ES-I3 (cell line): ENCODE data around the gene RAB3GAP2.

Experiments used
- H3K36me3 ChIP-seq: 2 replicates; pipeline ENCODE4 v1.6.1; 2013; ENCODE audit warnings: mild to moderate bottlenecking, low read length, control low read depth, moderate library complexity; ENCODE audit not compliant: insufficient read depth
- H3K4me1 ChIP-seq: 2 replicates; pipeline ENCODE4 v1.6.1; 2013; ENCODE audit warnings: mild to moderate bottlenecking, control low read depth, low read length; ENCODE audit not compliant: insufficient read depth
- H3K9ac ChIP-seq: 2 replicates; pipeline ENCODE4 v1.6.1; 2013; ENCODE audit warnings: low read depth, mild to moderate bottlenecking, low read length, moderate library complexity
- H3K9me3 ChIP-seq: 2 replicates; pipeline ENCODE4 v1.6.1; 2013; ENCODE audit warnings: mild to moderate bottlenecking, low read length, moderate library complexity; ENCODE audit not compliant: control insufficient read depth, insufficient read depth

Gene RAB3GAP2

DNA sequence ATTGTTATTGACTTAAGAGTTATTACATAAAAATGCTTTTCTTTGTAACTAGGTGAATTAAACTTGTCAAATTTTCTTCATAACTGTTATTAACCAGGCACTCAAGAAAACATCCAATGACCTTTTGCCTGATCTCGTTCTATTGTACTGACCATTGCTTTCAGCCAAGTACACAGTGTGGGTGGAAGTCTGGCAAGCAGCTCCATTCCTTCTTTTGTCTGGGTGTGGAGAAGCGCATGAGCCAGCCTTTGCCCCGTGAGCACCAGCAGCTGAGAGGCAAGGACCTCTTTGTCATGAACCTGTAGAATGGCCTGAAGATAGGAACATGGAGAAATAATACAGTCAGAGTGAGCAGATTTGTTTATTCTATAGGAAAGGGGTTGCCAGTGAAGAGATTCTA lies 120.8 kb downstream of the RAB3GAP2 start:
- Histone ChIP-seq H3K9me3 (no peaks in the 10 kb centered on the region), H3K9ac (no peak overlapping the region), H3K4me1 (no peaks in the 10 kb centered on the region), H3K36me3 (peaks cover 17% of the 10 kb centered on the region)

DNA sequence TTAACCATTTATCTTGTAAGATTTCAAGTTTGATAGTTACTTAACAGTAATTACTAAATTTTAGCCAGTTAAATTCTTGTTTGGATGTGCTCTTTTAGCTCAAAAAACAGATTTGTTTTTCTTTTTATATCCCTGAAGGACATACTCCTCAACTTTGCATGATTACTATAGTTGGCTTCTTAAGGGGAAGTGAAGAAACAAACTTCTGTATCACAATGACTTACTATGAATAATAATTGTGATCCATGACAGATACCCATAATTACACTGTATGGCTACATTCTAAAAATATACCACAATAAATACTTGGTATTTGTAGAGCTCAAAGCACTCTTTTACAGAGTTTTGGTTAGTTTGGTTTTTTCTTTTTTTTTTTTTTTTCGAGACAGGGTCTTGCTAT lies 122.5 kb downstream of the RAB3GAP2 start:
- Histone ChIP-seq H3K9me3 (no peaks in the 10 kb centered on the region), H3K9ac (no peak overlapping the region), H3K36me3 (peaks cover 12% of the 10 kb centered on the region; the same call in 1 of the 2 replicates), H3K4me1 (no peaks in the 10 kb centered on the region)

GRCh38 chr1:220144051-220144450 lies 128.2 kb downstream of the RAB3GAP2 start:
- no peaks in the 10 kb centered on the region for H3K4me1 ChIP-seq
- peaks cover 5% of the 10 kb centered on the region; the same call in 1 of the 2 replicates for H3K36me3 ChIP-seq

GRCh38 chr1:220139966-220140365 lies 132.3 kb downstream of the RAB3GAP2 start:
- no peaks in the 10 kb centered on the region for H3K4me1 ChIP-seq
- H3K9ac ChIP-seq = no peak overlapping the region
- no peaks in the 10 kb centered on the region for H3K9me3 ChIP-seq
- peaks cover 5% of the 10 kb centered on the region for H3K36me3 ChIP-seq

More at GRCh38 chr1:220144051-220144450, 128.2 kb downstream of the RAB3GAP2 start:
- Histone ChIP-seq H3K9ac (no peak overlapping the region), H3K9me3 (no peaks in the 10 kb centered on the region)

- H3K4me1 ChIP-seq = no peaks in the 10 kb centered on the region
- peaks cover 5% of the 10 kb centered on the region for H3K36me3 ChIP-seq
- H3K9ac ChIP-seq = no peak overlapping the region
- no peaks in the 10 kb centered on the region for H3K9me3 ChIP-seq
Observed at GRCh38 chr1:220137019-220137786, 135.1 kb downstream of the RAB3GAP2 start.

- H3K4me1 ChIP-seq = no peaks in the 10 kb centered on the region
- H3K9me3 ChIP-seq = no peaks in the 10 kb centered on the region
- H3K9ac ChIP-seq = no peak overlapping the region
- no peaks in the 10 kb centered on the region; the same call in 1 of the 2 replicates for H3K36me3 ChIP-seq
Observed at GRCh38 chr1:220135755-220136154, 136.5 kb downstream of the RAB3GAP2 start.

DNA sequence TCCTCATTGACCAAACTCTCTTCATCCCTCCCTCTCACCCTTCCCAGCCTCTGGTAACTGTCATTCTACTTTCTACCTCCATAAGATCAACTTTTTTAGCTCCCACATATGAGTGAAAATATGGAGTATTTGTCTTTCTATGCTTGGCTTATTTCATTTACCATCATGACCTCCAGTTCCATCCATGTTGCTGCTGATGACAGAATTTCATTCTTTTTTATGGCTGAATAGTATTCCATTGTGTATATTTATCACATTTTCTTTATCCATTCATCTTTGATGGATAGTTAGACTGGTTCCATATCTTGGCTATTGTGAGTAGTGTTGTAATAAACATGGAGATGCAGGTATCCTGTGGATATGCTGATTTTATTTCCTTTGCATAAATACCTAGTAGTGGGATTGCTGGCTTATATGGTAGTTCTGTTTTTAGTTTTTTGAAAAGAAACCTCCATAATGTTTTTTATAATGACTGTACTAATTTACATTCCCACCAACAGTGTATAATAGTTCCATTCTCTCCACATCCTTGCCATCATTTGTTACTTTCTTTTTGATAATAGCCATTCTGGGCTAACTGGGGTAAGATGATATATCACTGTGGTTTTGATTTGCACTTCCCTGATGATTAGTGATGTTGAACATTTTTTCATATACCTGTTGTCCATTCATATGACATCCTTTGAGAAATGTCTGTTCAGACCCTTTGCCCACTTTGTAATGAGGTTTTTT lies 142.6 kb downstream of the RAB3GAP2 start:
- no peak overlapping the region for H3K9ac ChIP-seq
- H3K9me3 ChIP-seq = no peaks in the 10 kb centered on the region
- no peaks in the 10 kb centered on the region for H3K4me1 ChIP-seq
- H3K36me3 ChIP-seq = no peaks in the 10 kb centered on the region; the same call in 1 of the 2 replicates

DNA sequence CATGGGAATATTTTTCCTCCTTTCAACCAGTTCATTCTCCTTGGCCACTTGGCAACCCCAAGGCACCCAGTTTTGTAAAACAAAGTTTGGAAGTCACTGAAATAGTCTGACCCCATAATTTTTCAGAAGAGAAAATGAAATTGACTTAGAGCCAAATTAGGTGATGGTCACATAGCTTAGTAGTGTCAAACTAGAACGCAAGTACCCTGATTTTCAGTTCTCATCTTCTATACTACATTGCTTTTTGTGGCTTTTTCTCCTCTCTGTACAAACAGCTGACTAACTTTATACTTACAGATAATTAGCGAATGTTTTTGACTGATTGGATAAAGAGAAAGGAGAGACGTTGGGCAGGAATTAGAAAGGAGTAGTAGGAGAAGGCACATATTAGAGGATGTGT lies 145.2 kb downstream of the RAB3GAP2 start:
- Histone ChIP-seq H3K9ac (no peak overlapping the region), H3K9me3 (no peaks in the 10 kb centered on the region), H3K4me1 (no peaks in the 10 kb centered on the region), H3K36me3 (no peaks in the 10 kb centered on the region; the same call in 1 of the 2 replicates)

DNA sequence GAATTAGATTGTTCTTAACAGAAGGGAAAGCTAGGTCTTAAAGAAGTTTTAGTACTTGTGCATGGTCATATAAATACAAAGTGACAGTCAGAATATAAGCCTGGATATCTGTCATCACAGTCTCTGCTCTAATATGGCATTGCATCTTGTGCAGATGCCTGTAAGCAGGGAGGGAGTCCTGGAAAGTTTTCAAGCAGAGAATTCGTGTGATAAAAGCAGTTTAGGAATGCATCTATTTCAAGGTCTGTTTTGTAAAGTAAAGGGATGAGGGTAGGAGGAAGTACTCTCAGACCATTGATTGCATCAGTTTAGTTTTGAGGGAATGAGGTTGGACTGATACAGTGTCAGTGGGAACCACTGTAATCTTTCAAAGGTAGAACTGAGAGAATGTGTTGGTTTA lies 147.7 kb downstream of the RAB3GAP2 start:
- no peaks in the 10 kb centered on the region for H3K9me3 ChIP-seq
- no peaks in the 10 kb centered on the region; the same call in 1 of the 2 replicates for H3K36me3 ChIP-seq
- H3K9ac ChIP-seq = no peak overlapping the region
- no peaks in the 10 kb centered on the region for H3K4me1 ChIP-seq

GRCh38 chr1:220123889-220124288 lies 148.4 kb downstream of the RAB3GAP2 start:
- H3K4me1 ChIP-seq = no peaks in the 10 kb centered on the region
- H3K36me3 ChIP-seq = peaks cover 2% of the 10 kb centered on the region
- H3K9ac ChIP-seq = no peak overlapping the region
- H3K9me3 ChIP-seq = no peaks in the 10 kb centered on the region

- Histone ChIP-seq H3K4me1 (no peaks in the 10 kb centered on the region), H3K36me3 (peaks cover 2% of the 10 kb centered on the region), H3K9me3 (no peaks in the 10 kb centered on the region), H3K9ac (no peak overlapping the region)
Observed at GRCh38 chr1:220123066-220123465, 149.2 kb downstream of the RAB3GAP2 start.

- H3K36me3 ChIP-seq = peaks cover 6% of the 10 kb centered on the region
- H3K9me3 ChIP-seq = no peaks in the 10 kb centered on the region
- no peak overlapping the region for H3K9ac ChIP-seq
- no peaks in the 10 kb centered on the region for H3K4me1 ChIP-seq
Observed at GRCh38 chr1:220121791-220122530, 150.3 kb downstream of the RAB3GAP2 start.

GRCh38 chr1:220119043-220119512 lies 153.2 kb downstream of the RAB3GAP2 start:
- Histone ChIP-seq H3K36me3 (peaks cover 6% of the 10 kb centered on the region), H3K9ac (no peak overlapping the region), H3K9me3 (no peaks in the 10 kb centered on the region), H3K4me1 (no peaks in the 10 kb centered on the region)

GRCh38 chr1:220113136-220113695 lies 159.0 kb downstream of the RAB3GAP2 start:
- Histone ChIP-seq H3K9me3 (no peaks in the 10 kb centered on the region), H3K36me3 (peaks cover 9% of the 10 kb centered on the region), H3K9ac (no peak overlapping the region), H3K4me1 (no peaks in the 10 kb centered on the region)
